Kidney epithelial cell (primary cell): ENCODE measurements around the gene OTULIN. TPM values are rescaled to one million over a fixed set of nuclear protein-coding genes. Genes with fewer than 3 reads are reported as not detected.
A peak's percentile ranks its signal among the peaks of the same experiment; 100 is the strongest.

ENCODE experiments used
- DNase-seq: peaks from one replicate; pipeline ENCODE4 v3.0.0-alpha.2; 2010; ENCODE audit warnings: low read depth
- H3K27me3 ChIP-seq: 2 replicates; pipeline ENCODE4 v1.6.0; 2011; ENCODE audit warnings: low read length; ENCODE audit not compliant: control insufficient read depth, insufficient read depth
- H3K36me3 ChIP-seq: 2 replicates; pipeline ENCODE4 v1.5.1; 2011; ENCODE audit warnings: low read length; ENCODE audit not compliant: control insufficient read depth, insufficient read depth
- H3K4me3 ChIP-seq: 2 replicates; pipeline ENCODE4 v1.5.1; 2011; ENCODE audit warnings: low read depth, mild to moderate bottlenecking, control low read depth, low read length
- CTCF ChIP-seq: IDR thresholded peaks from 2 replicates; pipeline ENCODE4 v1.5.1; 2011; ENCODE audit warnings: mild to moderate bottlenecking, moderate library complexity, low read length, control low read depth, inconsistent platforms; ENCODE audit not compliant: insufficient read depth, poor library complexity, severe bottlenecking
- total RNA-seq: library from RNA; depleted of rRNA; stranded (reverse); fragments of >200 nt; gene quantifications from 2 replicates; pipeline ENCODE4 v1.2.3, GENCODE V29; 2015

OTULIN gene
- total RNA-seq, 1 donor from 2014 or later, result 12.0 TPM

- H3K4me3 ChIP-seq, result no peak overlapping the region
- peaks cover 3% of the 10 kb centered on the region for H3K36me3 ChIP-seq
- no peaks in the 10 kb centered on the region for H3K27me3 ChIP-seq
- no peak for DNase-seq
- no peak for TF ChIP-seq CTCF
Observed at GRCh38 chr5:14683906-14684455, 19.5 kb downstream of the OTULIN start.

GRCh38 chr5:14684757-14685156, 20.2 kb downstream of the OTULIN start:
- no peaks in the 10 kb centered on the region for H3K27me3 ChIP-seq
- TF ChIP-seq CTCF, result no peak
- no peak overlapping the region for H3K4me3 ChIP-seq
- no peak for DNase-seq
- peaks cover 3% of the 10 kb centered on the region for H3K36me3 ChIP-seq

- Histone ChIP-seq H3K4me3 (no peak overlapping the region), H3K27me3 (no peaks in the 10 kb centered on the region), H3K36me3 (peaks cover 3% of the 10 kb centered on the region)
- TF ChIP-seq CTCF, result peak; percentile 64
- no peak for DNase-seq
Observed at GRCh38 chr5:14685757-14686156, 21.2 kb downstream of the OTULIN start.

GRCh38 chr5:14686517-14686916, 22.0 kb downstream of the OTULIN start:
- no peak for DNase-seq
- H3K36me3 ChIP-seq, result peaks cover 3% of the 10 kb centered on the region

GRCh38 chr5:14687023-14687665, 22.6 kb downstream of the OTULIN start:
- DNase-seq, result no peak

More at GRCh38 chr5:14686517-14686916, 22.0 kb downstream of the OTULIN start:
- H3K4me3 ChIP-seq, result no peak overlapping the region
- TF ChIP-seq CTCF, result no peak
- no peaks in the 10 kb centered on the region for H3K27me3 ChIP-seq

More at GRCh38 chr5:14687023-14687665, 22.6 kb downstream of the OTULIN start:
- no peak for TF ChIP-seq CTCF
- Histone ChIP-seq H3K27me3 (no peaks in the 10 kb centered on the region), H3K36me3 (peaks cover 3% of the 10 kb centered on the region), H3K4me3 (no peak overlapping the region)
